ENCODE data around the gene TEDC1.

TEDC1 gene

DNA sequence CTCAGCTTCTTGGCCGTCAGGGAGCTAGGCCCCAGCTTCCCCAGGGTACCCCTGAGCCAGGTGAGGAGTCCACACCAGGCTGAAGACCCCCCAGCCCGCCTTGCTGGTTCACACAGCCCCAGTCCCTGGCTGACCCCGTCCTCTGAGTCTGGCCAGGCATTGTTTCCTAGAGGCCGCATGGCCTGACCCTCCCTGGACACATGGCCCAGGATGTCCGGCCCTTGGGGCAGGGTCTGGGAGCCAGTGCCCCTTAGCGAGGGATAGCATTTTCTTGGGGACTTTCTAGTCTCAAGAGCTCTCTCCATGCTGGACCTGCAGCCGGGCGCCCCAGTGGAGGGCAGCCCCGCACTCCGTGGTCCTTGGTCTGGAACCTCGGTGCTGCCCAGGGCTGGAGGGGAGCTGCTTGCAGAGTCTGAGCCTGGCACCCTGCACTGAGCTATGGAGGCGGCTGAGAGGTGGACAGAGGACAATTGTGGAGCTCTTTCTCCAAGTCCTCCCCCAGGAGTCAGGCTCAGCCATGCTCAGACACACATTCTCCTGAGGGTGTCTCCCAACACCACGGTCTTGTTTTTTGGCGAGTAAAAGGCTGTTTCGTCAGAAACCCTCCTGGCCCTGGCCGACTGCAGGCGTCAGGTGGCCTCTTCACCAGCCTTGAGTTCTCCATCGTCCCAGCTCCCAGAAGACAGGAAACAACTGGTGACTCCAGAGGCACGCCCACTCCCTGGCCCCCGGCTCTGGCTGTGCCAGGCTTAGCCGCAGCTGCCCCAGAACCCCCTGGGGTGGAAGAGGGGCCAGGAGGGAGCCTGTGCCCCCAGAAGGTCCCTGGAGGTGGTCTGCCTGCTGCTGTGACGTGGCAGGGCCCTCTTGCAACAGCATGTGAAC, 34.1 kb upstream of the TEDC1 start:
- no peak for DNase-seq (ENCODE audit: low read depth, low spot score)

DNA sequence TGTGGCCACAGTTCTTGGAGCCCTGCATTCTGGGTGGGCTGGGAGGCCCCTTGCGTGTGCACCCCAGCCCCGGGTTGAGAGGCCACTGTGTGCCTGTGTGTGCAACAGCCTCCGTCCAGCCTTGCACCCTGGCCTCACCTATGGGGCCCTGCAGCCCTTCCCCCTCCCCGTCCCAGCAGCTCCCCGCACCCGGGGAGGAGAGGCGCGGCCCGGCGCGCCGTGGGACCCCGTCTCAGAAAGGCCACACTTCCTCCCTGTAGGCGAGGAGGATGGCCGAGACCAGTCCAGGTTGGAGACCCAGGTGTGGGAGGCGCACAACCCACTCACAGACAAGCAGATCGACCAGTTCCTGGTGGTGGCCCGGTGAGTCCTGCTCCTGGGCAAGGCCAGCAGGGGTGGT, 33.0 kb upstream of the TEDC1 start:
- no peak for DNase-seq (ENCODE audit: low read depth, low spot score)

DNA sequence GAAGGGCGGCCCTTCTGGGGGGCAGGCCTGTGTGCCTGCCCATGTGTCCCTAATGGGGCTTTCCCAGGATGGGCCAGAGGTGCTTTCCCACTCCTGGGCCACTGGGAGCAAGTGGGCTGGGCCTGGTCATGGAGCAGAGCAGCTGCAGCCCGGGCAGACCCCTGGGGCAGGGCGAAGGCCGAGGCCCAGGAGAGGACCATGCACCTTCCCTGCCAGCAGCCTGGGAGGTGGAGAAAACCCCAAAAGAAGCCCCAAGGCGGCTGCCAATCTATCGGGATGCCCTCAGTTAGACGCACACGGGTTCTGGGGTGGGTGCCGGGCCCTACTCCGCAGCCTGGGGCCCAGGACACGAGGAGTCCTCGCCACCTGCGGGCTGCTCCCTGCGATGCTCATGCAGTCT, 32.5 kb upstream of the TEDC1 start:
- no peak for DNase-seq (ENCODE audit: low read depth, low spot score)

DNA sequence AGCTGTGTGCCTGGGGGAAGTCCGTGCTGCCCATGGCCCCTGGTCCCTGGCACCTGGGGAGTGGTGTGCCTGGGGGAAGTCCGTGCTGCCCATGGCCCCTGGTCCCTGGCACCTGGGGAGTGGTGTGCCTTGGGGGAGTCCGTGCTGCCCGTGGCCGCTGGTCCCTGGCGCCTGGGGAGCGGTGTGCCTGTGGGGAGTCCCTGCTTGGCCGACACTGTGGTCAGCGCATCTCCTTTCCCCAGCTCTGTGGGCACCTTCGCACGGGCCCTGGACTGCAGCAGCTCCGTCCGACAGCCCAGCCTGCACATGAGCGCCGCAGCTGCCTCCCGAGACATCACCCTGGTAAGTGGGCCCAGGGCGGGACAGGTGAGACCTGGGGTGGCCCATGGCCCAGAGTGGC, 30.9 kb upstream of the TEDC1 start:
- DNase-seq (ENCODE audit: low read depth, low spot score) = no peak

DNA sequence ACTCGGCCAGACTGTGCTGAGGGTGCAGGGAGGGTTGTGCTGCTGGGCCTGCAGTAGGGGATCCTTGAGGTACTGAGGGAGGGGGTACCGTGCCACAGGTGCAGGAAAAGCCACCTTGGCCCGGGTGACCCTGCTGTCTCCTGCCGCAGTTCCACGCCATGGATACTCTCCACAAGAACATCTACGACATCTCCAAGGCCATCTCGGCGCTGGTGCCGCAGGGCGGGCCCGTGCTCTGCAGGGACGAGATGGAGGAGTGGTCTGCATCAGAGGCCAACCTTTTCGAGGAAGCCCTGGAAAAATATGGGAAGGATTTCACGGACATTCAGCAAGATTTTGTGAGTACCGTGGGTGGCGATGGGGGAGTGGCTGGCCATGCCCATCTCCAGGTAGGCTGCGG, 30.4 kb upstream of the TEDC1 start:
- no peak for DNase-seq (ENCODE audit: low read depth, low spot score)

DNA sequence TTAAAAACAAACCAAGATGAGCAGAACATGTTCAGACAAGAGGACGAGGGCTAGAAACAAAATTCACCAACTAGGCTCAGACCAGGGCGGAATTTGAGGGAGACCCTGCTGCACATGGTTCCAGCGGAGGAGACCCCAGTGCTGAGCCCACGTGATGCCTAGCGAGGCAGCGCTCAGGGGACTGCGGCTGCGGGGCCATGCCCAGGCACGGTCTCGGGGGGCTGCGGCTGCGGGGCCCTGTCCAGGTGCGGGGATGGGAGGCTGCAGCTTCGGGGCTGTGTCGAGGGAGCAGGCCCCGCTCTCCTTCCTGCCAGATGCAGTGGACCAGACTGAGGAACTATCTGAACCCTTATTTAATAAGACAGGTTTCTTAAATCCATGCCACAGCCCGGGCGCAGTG, 29.1 kb upstream of the TEDC1 start:
- no peak for DNase-seq (ENCODE audit: low read depth, low spot score)

DNA sequence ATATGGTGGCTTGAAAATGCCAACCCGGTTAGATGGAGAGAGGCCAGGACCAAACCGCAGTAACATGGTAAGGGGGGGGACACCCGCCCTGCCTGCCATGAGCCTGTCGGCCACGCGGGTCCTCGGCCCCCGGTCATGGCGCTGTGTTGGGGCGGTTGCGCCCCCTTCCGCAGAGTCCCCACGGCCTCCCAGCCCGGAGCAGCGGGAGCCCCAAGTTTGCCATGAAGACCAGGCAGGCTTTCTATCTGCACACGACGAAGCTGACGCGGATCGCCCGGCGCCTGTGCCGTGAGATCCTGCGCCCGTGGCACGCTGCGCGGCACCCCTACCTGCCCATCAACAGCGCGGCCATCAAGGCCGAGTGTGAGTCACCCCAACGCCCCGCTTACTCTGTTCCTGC, 26.5 kb upstream of the TEDC1 start:
- DNase-seq (ENCODE audit: low read depth, low spot score) = no peak

DNA sequence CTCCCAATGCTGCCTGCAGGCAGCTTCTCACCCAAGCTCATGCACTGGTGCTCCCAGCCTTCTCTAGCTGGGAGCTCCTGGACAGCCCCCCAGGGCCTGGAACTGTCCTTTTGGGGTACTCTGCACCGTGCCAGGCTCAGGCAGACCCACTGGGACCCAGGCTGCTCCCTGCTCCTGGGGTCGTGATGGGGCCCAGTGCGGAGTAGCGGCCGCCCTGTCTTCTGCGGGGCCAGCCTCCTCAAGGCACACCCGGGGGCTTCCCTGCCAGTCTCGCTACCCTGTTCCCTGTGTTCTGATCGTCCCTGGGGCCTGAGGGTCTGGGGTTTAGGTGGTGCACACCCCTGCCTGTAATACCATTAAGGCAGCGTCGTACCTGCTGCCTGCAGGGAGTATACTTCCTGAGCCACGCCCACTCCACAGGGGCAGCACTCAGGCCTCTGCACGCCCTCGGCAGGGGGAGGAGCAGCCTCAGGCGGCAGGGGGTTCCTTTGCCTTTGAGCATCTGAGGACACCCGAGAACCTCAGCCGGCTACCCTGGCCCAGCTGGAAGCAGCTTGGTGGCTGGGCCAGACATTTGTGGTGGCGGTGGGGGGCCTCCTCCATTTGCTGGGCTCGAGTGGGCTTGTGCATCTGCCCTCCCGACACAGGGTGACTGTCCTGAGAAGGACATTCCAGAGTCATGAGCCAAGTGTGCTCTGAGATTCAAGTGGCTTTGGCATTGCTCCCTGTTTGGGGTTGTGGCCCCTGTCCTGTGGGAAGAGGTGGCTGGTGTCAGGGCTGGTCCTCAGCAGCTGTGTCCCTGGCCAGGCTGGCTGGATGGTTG, 25.6 kb upstream of the TEDC1 start:
- DNase-seq (ENCODE audit: low read depth, low spot score) = no peak

DNA sequence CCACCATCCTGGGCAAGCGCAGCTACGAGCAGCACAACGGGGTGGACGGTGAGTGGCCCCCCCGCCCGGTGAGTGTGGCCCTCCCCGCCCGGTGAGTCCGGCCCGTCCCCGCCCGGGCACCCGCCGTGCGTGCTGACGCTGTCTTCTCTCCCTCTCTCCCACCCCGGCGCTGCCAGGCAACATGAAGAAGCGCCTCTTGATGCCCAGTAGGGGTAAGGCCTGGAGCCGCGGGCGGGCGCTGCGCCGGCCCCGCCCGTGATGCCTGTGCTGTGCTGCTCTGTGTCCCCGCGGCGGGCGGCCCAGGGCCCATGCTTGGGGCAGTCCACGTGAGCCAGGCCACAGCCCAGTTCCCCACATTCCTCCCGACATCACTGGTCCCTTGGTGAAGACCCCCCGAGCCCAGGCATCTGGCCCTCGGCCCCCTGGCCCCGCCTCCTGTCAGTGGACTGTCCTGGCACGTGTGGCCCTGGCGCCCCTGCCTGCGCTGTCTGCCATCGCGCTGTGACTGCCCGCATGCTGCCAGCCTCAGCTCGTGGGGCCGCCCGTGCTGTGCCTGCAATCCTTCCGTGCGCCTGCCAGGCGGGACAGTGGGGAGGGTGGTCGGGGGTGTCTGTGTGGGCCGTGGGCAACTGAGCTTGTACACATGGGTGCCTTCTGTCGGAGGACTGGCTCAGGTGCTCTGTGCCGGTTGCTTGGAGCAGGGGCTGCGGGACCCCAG, 24.4 kb upstream of the TEDC1 start:
- DNase-seq (ENCODE audit: low read depth, low spot score) = no peak

DNA sequence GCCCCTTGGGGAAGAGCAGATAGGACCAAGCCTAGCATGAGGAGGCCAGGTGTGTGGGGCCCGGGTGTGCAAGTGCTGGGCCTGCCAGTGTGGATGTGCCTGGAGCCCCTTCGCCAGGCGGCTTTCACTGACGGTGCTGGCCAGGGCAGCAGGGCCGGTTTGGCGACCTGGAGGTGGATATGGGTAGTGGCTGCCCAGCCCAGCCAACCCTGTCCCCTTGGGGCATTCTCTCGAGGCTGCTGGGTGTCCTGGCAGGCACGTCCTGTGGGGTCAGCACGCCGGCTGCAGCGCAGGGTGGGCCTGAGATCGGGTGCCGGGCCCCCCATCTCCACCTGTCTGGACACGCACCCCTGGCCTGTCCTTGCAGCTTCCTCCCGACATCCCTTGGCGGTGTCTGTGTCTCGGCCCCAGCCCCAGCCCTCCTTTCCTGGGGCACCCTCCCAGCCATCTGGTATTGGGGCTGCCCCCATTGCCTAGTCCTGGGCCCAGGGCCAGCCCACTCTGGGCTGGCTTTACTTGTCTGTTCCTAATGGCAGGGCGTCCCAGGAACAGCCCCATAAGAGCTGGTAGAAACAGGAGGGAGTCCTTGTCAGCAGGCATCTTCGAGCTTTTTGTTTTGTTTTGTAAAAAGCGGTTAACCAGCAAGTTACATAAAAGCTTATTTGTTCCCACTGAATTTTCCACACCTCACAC, 23.7 kb upstream of the TEDC1 start:
- DNase-seq (ENCODE audit: low read depth, low spot score) = no peak

DNA sequence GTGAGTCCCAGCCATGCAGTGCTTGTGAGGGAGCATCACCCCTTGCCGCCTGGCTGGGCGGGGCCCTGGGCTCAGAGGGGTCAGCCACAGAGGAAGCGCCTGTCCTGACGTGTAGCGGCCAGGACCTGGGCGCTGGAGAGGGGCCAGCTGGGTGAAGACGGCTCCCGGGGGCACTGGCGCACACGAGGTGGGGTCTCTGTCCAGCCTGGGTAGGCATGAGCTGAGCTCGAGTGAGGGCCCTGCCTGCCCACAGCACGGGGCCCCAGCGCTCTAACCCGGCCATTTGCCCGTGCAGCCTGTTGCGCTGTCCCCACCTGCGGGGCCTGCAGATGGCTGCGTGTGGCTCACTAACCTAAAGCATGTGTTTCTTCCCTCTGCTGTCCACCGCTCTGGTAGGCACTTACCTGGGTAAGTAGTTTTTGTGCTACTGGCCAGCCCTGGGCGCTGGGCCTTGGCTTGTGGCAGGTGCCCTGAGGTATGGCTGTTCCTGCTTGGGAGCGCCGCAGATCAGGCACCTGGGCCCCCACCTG, 23.0 kb upstream of the TEDC1 start:
- no peak for DNase-seq (ENCODE audit: low read depth, low spot score)

DNA sequence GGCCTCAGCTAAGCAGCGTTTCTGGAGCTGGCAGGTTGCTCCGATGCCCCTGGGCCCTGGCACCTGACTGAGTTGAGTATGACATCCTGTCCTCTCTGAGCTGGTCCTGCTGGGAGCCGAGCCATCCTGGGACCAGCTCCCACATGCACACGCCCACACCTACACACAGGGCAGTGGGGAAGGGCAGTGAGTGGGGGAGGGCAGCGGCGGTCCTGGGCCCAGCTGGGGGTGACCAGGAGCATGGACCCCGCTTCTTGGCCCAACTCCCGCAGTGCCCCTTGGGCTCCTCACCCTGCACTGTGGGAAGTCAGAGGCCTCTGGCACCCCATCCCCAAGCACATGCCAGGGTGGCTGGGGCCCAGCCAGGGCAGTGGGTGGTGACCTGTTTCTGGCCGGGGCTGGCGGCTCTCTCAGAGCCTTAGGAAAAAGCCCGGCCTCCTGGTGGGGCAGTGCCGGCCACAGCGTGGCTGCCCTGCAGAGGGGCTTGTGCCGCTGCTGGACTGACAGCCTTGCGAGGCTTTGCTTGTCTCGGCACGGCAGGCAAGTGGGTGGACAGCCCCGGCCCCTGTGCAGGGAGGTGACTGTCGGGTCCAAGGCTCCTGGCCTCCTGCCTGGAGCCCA, 22.3 kb upstream of the TEDC1 start:
- no peak for DNase-seq (ENCODE audit: low read depth, low spot score)

DNA sequence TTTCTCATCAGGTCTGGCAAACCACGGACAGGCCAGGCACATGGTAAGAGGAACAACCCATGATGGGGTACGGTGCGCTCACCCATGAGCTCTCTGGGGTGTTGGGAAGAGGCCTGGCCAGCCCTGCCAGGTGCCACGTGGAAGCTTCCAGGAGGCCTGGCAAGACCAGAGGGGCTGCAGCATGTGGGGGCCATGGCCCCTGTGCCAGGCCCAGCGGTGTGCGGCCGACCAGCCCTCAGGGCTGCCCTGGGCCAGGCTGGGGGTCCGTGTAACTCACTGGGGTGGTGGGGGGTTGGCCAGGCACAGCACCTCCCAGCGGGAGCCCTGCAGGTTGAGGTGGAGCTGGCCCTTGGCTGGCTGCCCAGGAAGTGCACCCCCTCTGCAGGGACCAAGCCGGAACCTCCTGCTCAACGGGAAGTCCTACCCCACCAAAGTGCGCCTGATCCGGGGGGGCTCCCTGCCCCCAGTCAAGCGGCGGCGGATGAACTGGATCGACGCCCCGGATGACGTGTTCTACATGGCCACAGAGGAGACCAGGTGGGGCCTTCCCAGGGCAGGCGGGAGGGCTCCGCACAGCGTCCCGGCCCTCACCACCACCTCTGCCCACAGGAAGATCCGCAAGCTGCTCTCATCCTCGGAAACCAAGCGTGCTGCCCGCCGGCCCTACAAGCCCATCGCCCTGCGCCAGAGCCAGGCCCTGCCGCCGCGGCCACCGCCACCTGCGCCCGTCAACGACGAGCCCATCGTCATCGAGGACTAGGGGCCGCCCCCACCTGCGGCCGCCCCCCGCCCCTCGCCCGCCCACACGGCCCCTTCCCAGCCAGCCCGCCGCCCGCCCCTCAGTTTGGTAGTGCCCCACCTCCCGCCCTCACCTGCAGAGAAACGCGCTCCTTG, 21.3 kb upstream of the TEDC1 start:
- no peak for DNase-seq (ENCODE audit: low read depth, low spot score)

DNA sequence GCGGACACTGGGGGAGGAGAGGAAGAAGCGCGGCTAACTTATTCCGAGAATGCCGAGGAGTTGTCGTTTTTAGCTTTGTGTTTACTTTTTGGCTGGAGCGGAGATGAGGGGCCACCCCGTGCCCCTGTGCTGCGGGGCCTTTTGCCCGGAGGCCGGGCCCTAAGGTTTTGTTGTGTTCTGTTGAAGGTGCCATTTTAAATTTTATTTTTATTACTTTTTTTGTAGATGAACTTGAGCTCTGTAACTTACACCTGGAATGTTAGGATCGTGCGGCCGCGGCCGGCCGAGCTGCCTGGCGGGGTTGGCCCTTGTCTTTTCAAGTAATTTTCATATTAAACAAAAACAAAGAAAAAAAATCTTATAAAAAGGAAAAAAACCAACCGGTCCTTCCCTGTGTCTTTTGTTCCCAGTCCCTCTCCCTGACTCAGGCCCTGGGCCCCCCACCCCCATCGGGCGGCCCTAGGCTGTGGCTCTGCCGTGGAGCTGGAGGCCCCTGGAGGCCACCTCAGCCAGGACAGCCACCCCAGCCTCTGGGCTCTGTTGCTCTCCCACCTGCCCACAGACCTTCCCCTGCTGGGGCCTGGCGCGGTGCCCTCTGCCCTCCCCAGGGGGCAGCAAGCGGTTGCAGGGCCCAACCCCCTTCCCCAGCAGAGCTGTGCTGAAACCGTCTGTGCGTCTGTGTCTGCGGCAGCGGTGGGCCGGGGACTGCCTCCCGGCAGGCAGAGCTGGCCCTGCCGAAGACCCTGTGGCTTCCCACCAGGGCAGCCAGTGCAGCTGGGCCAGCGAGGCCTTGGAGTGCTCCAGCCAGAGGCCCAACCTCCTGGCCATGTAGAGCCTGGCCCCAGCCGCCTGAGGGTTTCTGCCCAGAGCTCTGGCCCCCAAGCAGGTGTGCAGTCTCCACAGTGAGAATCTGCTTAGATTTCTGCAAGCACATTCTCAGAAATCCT, 20.4 kb upstream of the TEDC1 start:
- no peak for DNase-seq (ENCODE audit: low read depth, low spot score)

DNA sequence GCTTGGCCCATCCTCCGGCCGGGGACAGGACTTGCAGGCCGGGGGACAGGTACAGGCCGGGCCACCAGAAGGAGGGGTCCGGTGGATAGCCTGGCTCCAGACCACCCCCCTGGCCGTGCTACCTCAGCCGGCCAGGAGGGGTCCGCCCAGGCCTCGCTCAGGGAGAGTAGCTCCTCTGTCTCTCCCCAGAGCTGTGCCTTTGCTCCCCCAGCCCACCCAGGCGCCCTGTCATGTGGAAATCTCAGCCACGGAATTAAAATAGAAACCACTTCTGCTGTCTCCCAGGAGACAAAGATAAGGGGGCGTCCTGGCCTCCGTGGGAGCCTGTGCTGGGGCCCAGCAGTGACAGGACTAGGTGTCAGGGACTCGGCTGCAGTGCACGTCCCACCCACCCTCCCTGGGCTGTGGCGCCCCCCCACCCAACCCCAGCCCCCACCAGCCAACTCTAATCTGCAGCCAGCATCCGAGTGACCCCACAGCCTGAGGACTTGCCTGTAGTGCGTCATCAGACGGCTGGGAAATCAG, 19.7 kb upstream of the TEDC1 start:
- no peak for DNase-seq (ENCODE audit: low read depth, low spot score)

DNA sequence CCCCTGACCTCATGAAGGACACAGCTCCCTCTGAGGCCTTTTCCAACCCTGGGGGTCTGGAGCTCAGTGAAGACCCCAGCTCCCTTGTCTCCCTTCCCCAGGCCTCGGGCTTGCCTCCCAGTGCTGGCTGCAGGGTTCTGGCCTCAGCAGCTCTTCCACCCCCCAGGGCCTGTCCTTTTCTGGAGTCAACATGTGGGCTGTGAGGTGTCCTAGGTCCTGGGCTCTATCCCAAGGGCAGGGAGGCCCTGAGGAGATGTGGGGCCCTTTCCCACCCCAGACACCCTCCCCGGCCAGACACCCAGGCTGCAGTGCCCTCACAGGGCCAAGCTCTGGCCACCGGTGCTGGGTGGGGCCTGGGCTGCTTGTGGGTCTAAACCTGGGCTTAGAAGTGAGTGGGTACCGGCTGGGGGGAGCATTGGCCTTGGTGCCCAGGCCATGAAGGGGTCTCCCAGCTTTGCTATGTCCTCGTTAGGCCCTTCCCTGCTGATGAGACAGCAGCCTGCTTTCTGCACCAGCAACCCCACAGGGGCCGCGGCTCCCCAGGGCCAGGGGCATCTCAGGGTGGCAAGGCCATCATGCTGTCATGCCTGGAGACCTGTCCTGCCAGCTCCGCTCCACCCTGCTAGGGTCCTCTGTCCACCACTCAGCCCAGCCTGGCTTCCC, 19.1 kb upstream of the TEDC1 start:
- DNase-seq (ENCODE audit: low read depth, low spot score) = no peak

DNA sequence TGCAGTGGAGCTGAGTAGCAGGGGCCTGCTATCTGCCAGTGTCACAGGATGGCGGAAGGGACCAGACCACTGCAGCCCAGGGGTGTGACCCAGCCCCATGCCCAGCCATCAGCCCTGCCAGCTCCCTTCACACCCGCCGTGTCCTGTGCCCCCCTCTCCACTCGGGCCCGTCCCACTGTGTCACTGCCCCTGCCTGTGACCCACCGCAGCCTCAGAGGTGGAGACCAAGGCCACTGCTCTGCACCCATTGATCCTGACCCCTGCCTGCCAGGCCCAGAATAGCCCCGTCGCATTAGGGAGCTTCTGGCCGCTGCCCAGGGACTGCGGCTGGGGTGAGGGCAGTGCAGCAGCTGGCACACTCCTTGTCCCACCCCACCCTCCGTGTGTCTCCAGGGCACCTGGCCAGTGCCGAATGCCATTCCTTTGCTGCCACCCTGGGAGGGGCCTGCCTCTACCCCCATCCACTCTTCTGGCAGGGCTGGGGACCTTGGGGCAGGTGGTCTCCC, 18.5 kb upstream of the TEDC1 start:
- no peak for DNase-seq (ENCODE audit: low read depth, low spot score)

All from brain pericyte (primary cell).